KMS-11 (cell line): Measurements from ENCODE around the gene RBP5.

Source experiments
- H2AFZ ChIP-seq: fragments of 200-600 bp; sonication (generic); 2 replicates; pipeline ENCODE4 v1.6.1; 2016; ENCODE audit warnings: antibody characterized with exemption, mixed run types, low read depth
- H3K27ac ChIP-seq: fragments of 200-600 bp; sonication (generic); 2 replicates; pipeline ENCODE4 v1.6.1; 2016; ENCODE audit warnings: mild to moderate bottlenecking, mixed run types
- H3K27me3 ChIP-seq: fragments of 200-600 bp; sonication (generic); 2 replicates; pipeline ENCODE4 v1.6.1; 2017; ENCODE audit warnings: mild to moderate bottlenecking, low read depth, mixed run types, moderate library complexity; ENCODE audit not compliant: insufficient read depth
- H3K36me3 ChIP-seq: fragments of 200-600 bp; sonication (generic); 2 replicates; pipeline ENCODE4 v1.6.1; 2017; ENCODE audit warnings: mild to moderate bottlenecking, mixed run types; ENCODE audit not compliant: insufficient read depth
- H3K4me1 ChIP-seq: fragments of 200-600 bp; sonication (generic); 2 replicates; pipeline ENCODE4 v1.6.1; 2016; ENCODE audit warnings: mild to moderate bottlenecking, low read depth, mixed run types; ENCODE audit not compliant: poor library complexity, severe bottlenecking
- H3K4me2 ChIP-seq: fragments of 200-600 bp; sonication (generic); 2 replicates; pipeline ENCODE4 v1.7.0; 2016; ENCODE audit warnings: mild to moderate bottlenecking, mixed run types
- H3K4me3 ChIP-seq: fragments of 200-600 bp; sonication (generic); IDR thresholded peaks from 2 replicates; pipeline ENCODE4 v1.6.1; 2017; ENCODE audit warnings: low read depth, low read length, mixed read lengths; ENCODE audit not compliant: insufficient read depth
- H3K79me2 ChIP-seq: fragments of 200-600 bp; sonication (generic); 2 replicates; pipeline ENCODE4 v1.6.1; 2016; ENCODE audit warnings: low read depth, mixed run types; ENCODE audit not compliant: insufficient read depth
- H3K9ac ChIP-seq: fragments of 200-600 bp; sonication (generic); 2 replicates; pipeline ENCODE4 v1.6.1; 2016; ENCODE audit warnings: mild to moderate bottlenecking, mixed run types
- H4K20me1 ChIP-seq: fragments of 200-600 bp; sonication (generic); 2 replicates; pipeline ENCODE4 v1.6.1; 2016; ENCODE audit warnings: mild to moderate bottlenecking, mixed run types; ENCODE audit not compliant: insufficient read depth
- CTCF ChIP-seq: fragments of 200-600 bp; sonication (generic); conservative IDR thresholded peaks from 2 replicates; pipeline ENCODE4 v1.6.1; 2017; ENCODE audit warnings: low read depth, mild to moderate bottlenecking, antibody characterized with exemption, low read length, moderate library complexity, mixed read lengths

Gene RBP5

GRCh38 chr12:7096006-7096932, 32.4 kb downstream of the RBP5 start:
- Histone ChIP-seq H3K27me3 (no peaks in the 10 kb centered on the region), H3K4me1 (peaks cover 8% of the 10 kb centered on the region), H3K36me3 (no peaks in the 10 kb centered on the region), H3K79me2 (no peaks in the 10 kb centered on the region), H3K4me3 (no peak overlapping the region), H4K20me1 (no peaks in the 10 kb centered on the region), H3K9ac (no peak overlapping the region), H2AFZ (no peak overlapping the region), H3K4me2 (no peak overlapping the region), H3K27ac (no peak overlapping the region)
- TF ChIP-seq CTCF: no peak

GRCh38 chr12:7093892-7094291, 34.8 kb downstream of the RBP5 start:
- no peaks in the 10 kb centered on the region for H3K27me3 ChIP-seq
- TF ChIP-seq CTCF: no peak
- H3K36me3 ChIP-seq: no peaks in the 10 kb centered on the region
- no peak overlapping the region for H3K4me3 ChIP-seq
- H3K27ac ChIP-seq: no peak overlapping the region
- no peak overlapping the region for H3K9ac ChIP-seq
- H2AFZ ChIP-seq: no peak overlapping the region
- H4K20me1 ChIP-seq: no peaks in the 10 kb centered on the region
- H3K79me2 ChIP-seq: no peaks in the 10 kb centered on the region
- no peak overlapping the region for H3K4me2 ChIP-seq
- peaks cover 8% of the 10 kb centered on the region for H3K4me1 ChIP-seq

- peaks cover 8% of the 10 kb centered on the region for H3K4me1 ChIP-seq
- H3K27me3 ChIP-seq: no peaks in the 10 kb centered on the region
- TF ChIP-seq CTCF: no peak
- no peak overlapping the region for H2AFZ ChIP-seq
- H3K4me3 ChIP-seq: no peak overlapping the region
- no peaks in the 10 kb centered on the region for H3K36me3 ChIP-seq
- H3K9ac ChIP-seq: no peak overlapping the region
- H4K20me1 ChIP-seq: no peaks in the 10 kb centered on the region
- no peak overlapping the region for H3K4me2 ChIP-seq
- H3K79me2 ChIP-seq: no peaks in the 10 kb centered on the region
- H3K27ac ChIP-seq: no peak overlapping the region
Observed at GRCh38 chr12:7093486-7093885, 35.2 kb downstream of the RBP5 start.

- Histone ChIP-seq H3K9ac (no peak overlapping the region; the same call in 1 of the 2 replicates), H3K4me3 (no peak overlapping the region), H3K27ac (no peak overlapping the region), H2AFZ (no peak overlapping the region), H3K4me2 (no peak overlapping the region), H3K4me1 (peaks cover 8% of the 10 kb centered on the region), H3K27me3 (no peaks in the 10 kb centered on the region), H3K36me3 (no peaks in the 10 kb centered on the region), H4K20me1 (no peaks in the 10 kb centered on the region), H3K79me2 (no peaks in the 10 kb centered on the region)
- no peak for TF ChIP-seq CTCF
Observed at GRCh38 chr12:7092986-7093460, 35.7 kb downstream of the RBP5 start.
